Nephron (organoid): Measurements from ENCODE around the gene VSX2.

ENCODE experiments used
- H3K27ac Mint-ChIP-seq, 3 experiments: 2 replicates each; pipeline ENCODE4 v1.8.0; 2020; ENCODE audit warnings: mixed read lengths in 3 of 3, mild to moderate bottlenecking in 2 of 3, moderate library complexity in 1 of 3
- H3K27me3 Mint-ChIP-seq: 2 replicates; pipeline ENCODE4 v1.8.0; 2021; ENCODE audit warnings: low read depth, mild to moderate bottlenecking, moderate library complexity, mixed read lengths
- H3K36me3 Mint-ChIP-seq: 2 replicates; pipeline ENCODE4 v1.8.0; 2020; ENCODE audit warnings: low read depth, mixed read lengths
- H3K4me1 Mint-ChIP-seq: 2 replicates; pipeline ENCODE4 v1.8.0; 2020; ENCODE audit warnings: mixed read lengths
- H3K4me3 Mint-ChIP-seq, 3 experiments: 2 replicates each; pipeline ENCODE4 v1.8.0; 2020; ENCODE audit warnings: mild to moderate bottlenecking in 3 of 3, mixed read lengths in 3 of 3, moderate library complexity in 2 of 3
- H3K9me3 Mint-ChIP-seq: 2 replicates; pipeline ENCODE4 v1.8.0; 2020; ENCODE audit warnings: mixed read lengths
- TF ChIP-seq, protein P1 (sequence below), 3 experiments: fragments of 200-600 bp; sonication (generic); IDR thresholded peaks; one replicate each; pipeline ENCODE4 v1.5.0; 2021; ENCODE audit warnings: antibody characterized with exemption in 3 of 3; ENCODE audit not compliant: unreplicated experiment in 3 of 3

Gene VSX2

GRCh38 chr14:74237441-74237840 is 1.8 kb upstream of the VSX2 start:
- Mint-ChIP-seq H3K4me1 (peaks cover 12% of the 10 kb centered on the region), H3K27me3 (peaks cover 95% of the 10 kb centered on the region), H3K9me3 (peaks cover 4% of the 10 kb centered on the region), H3K27ac (no peak overlapping the region), H3K36me3 (no peaks in the 10 kb centered on the region), H3K4me3 (no peak overlapping the region)
- TF ChIP-seq, protein P1, sequence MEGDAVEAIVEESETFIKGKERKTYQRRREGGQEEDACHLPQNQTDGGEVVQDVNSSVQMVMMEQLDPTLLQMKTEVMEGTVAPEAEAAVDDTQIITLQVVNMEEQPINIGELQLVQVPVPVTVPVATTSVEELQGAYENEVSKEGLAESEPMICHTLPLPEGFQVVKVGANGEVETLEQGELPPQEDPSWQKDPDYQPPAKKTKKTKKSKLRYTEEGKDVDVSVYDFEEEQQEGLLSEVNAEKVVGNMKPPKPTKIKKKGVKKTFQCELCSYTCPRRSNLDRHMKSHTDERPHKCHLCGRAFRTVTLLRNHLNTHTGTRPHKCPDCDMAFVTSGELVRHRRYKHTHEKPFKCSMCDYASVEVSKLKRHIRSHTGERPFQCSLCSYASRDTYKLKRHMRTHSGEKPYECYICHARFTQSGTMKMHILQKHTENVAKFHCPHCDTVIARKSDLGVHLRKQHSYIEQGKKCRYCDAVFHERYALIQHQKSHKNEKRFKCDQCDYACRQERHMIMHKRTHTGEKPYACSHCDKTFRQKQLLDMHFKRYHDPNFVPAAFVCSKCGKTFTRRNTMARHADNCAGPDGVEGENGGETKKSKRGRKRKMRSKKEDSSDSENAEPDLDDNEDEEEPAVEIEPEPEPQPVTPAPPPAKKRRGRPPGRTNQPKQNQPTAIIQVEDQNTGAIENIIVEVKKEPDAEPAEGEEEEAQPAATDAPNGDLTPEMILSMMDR (IDR thresholded peaks at IDR 0.05; ENCODE audit: unreplicated experiment in 3 of 3): no peak

- peaks cover 97% of the 10 kb centered on the region for H3K27me3 Mint-ChIP-seq
- H3K4me3 Mint-ChIP-seq: peak overlapping the region; percentile 41 to 66 (median 66)
- H3K4me1 Mint-ChIP-seq: peaks cover 12% of the 10 kb centered on the region
- peaks cover 4% of the 10 kb centered on the region for H3K9me3 Mint-ChIP-seq
- H3K27ac Mint-ChIP-seq: no peak overlapping the region
- TF ChIP-seq, protein P1 (IDR thresholded peaks at IDR 0.05; ENCODE audit: unreplicated experiment in 3 of 3): no peak
- no peaks in the 10 kb centered on the region for H3K36me3 Mint-ChIP-seq
Observed at GRCh38 chr14:74239848-74240793, 872 bp downstream of the VSX2 start.

- Mint-ChIP-seq H3K9me3 (no peaks in the 10 kb centered on the region), H3K4me3 (peak overlapping the region; percentile 69 to 79 (median 71)), H3K36me3 (no peaks in the 10 kb centered on the region), H3K27me3 (peaks cover 97% of the 10 kb centered on the region), H3K4me1 (peaks cover 12% of the 10 kb centered on the region), H3K27ac (no peak overlapping the region)
- TF ChIP-seq, protein P1 (IDR thresholded peaks at IDR 0.05; ENCODE audit: unreplicated experiment in 3 of 3): no peak
Observed at GRCh38 chr14:74240794-74241651, 1.8 kb downstream of the VSX2 start.

GRCh38 chr14:74241652-74242017 is 2.4 kb downstream of the VSX2 start:
- Mint-ChIP-seq H3K27me3 (peaks cover 97% of the 10 kb centered on the region), H3K4me1 (peaks cover 12% of the 10 kb centered on the region), H3K9me3 (no peaks in the 10 kb centered on the region), H3K4me3 (peak overlapping the region; percentile 69 to 79 (median 71)), H3K27ac (no peak overlapping the region), H3K36me3 (no peaks in the 10 kb centered on the region)
- TF ChIP-seq, protein P1 (IDR thresholded peaks at IDR 0.05; ENCODE audit: unreplicated experiment in 3 of 3): no peak

DNA sequence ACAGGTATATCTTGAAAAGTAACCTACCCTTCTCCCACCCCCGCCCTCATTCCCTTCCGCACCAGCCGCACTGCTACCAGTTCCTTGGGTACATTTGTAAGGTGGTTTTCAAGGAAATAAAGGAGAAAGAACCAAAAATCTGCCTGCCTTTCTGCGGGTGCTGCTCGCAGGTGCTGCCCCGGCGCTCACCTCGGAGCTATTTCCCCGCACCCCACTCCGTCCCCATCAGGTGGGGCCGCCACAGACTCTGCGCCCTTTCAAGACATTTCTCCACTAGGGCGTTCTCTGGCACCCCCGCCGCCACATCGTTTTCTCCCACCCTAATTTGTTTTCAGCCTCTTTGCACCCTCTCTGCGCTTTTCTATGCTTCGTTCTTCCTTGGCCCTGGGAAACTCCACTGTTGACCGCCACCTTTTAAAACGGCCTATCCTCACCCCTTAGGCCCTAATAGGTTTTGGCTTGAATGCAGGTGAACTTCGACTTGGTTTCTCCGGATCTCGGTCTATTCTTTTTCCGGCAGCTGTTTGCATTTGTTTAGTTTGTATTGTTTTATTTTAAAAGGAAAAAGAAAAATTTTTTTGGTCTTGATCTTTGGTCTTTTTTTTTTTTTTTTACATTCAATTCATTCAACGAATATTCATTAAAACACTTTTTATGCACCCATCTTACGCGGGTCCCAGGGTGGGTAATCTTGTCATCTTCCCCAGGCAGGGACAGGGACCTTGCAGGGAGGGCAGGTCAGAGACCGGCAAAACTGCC is 3.0 kb downstream of the VSX2 start:
- peaks cover 12% of the 10 kb centered on the region for H3K4me1 Mint-ChIP-seq
- TF ChIP-seq, protein P1 (IDR thresholded peaks at IDR 0.05; ENCODE audit: unreplicated experiment in 3 of 3): no peak
- H3K36me3 Mint-ChIP-seq: no peaks in the 10 kb centered on the region
- H3K27me3 Mint-ChIP-seq: peaks cover 97% of the 10 kb centered on the region
- H3K4me3 Mint-ChIP-seq: peak overlapping the region; percentile 7 to 50 (median 15)
- H3K27ac Mint-ChIP-seq: peak overlapping the region in 1 of 3 experiments; percentile 4
- H3K9me3 Mint-ChIP-seq: no peaks in the 10 kb centered on the region
